HepG2 (cell line): ENCODE data around the gene SURF2. TPM values are rescaled to one million over a fixed set of nuclear protein-coding genes. Genes with fewer than 3 reads are reported as not detected.

Source experiments
- ATAC-seq: fragments of 200-7000 bp; cut with Tn5 transposase; 3 replicates; pipeline ENCODE4 v1.9.1; 2020; ENCODE audit warnings: mild to moderate bottlenecking, moderate library complexity
- BruUV-seq: library from RNA; stranded (reverse); fragments of 400-500 nt; replicated peaks from 2 replicates; lab custom pipeline; 2021; lab: Mats Ljungman, UMichigan
- CTCF ChIA-PET: fragments of 300-600 bp; formaldehyde crosslinking; extraction: SDS; loops from one replicate; lab custom pipeline; 2021; ENCODE audit warnings: low total read pairs, inconsistent platforms, low intra/inter-chr PET ratio; lab: Yijun Ruan, JAX
- POLR2A ChIA-PET: fragments of 350-600 bp; sonication (Branson Sonifier 250); formaldehyde crosslinking; loops from one replicate; lab custom pipeline; 2020; ENCODE audit warnings: antibody characterized with exemption, inconsistent platforms; lab: Yijun Ruan, JAX
- DNase-seq: peaks from one replicate; pipeline ENCODE4 v3.0.0-alpha.2; 2015; ENCODE audit warnings: low spot score
- FAIRE-seq: peaks from 3 replicates; lab custom pipeline; 2011; peaks lifted over from hg19 to GRCh38; lab: Jason Lieb, UNC
- H2AFZ ChIP-seq: one replicate; pipeline ENCODE4 v1.6.1; 2011; ENCODE audit warnings: low read length, inconsistent platforms
- H3K27ac ChIP-seq: fragments of 300-600 bp; 3 replicates; pipeline ENCODE4 v1.8.0; 2011; ENCODE audit warnings: mixed run types, mild to moderate bottlenecking, mixed read lengths, low read length, inconsistent platforms; ENCODE audit not compliant: insufficient read depth; ENCODE audit errors: extremely low read length
- H3K27me3 ChIP-seq, 2 experiments: fragments of 200-600 bp in 1 of 2; 2 replicates in 1 of 2; 3 replicates in 1 of 2; pipeline versions ENCODE4 v1.6.0 to v1.8.0; 2011; ENCODE audit warnings: low read length in 2 of 2, mild to moderate bottlenecking in 2 of 2, moderate library complexity in 2 of 2, inconsistent platforms in 1 of 2; ENCODE audit not compliant: insufficient read depth in 2 of 2, control insufficient read depth in 1 of 2
- H3K36me3 ChIP-seq, 2 experiments: fragments of 200-600 bp in 1 of 2; replicated peaks in 1 of 2; 2 replicates in 1 of 2; 3 replicates in 1 of 2; pipeline versions ENCODE4 v1.5.1 to v1.8.0; 2011; ENCODE audit warnings: low read length in 2 of 2, inconsistent platforms in 1 of 2; ENCODE audit not compliant: insufficient read depth in 2 of 2, control insufficient read depth in 1 of 2
- H3K4me1 ChIP-seq: 2 replicates; pipeline ENCODE4 v1.5.1; 2012; ENCODE audit warnings: low read length, inconsistent platforms; ENCODE audit not compliant: insufficient read depth
- H3K4me2 ChIP-seq: 2 replicates; pipeline ENCODE4 v1.6.0; 2011; ENCODE audit warnings: low read depth, low read length, inconsistent platforms
- H3K4me3 ChIP-seq, 3 experiments: fragments of 200-600 bp in 1 of 3; sonication (generic), shearing (Covaris generic) in 1 of 3; replicated peaks in 1 of 3; 2 replicates each; pipeline ENCODE4 v1.5.1; 2011 to 2016; ENCODE audit warnings: low read length in 3 of 3, inconsistent platforms in 2 of 3, low read depth in 2 of 3, mild to moderate bottlenecking in 2 of 3, control low read depth in 1 of 3, mixed read lengths in 1 of 3; ENCODE audit not compliant: insufficient read depth in 1 of 3
- H3K79me2 ChIP-seq: one replicate; pipeline ENCODE4 v1.6.1; 2011; ENCODE audit warnings: low read length, inconsistent platforms; ENCODE audit not compliant: insufficient read depth
- H3K9ac ChIP-seq: 2 replicates; pipeline ENCODE4 v1.6.0; 2011; ENCODE audit warnings: mild to moderate bottlenecking, low read depth, low read length, inconsistent platforms; ENCODE audit not compliant: insufficient read depth
- H3K9me3 ChIP-seq: 2 replicates; pipeline ENCODE4 v1.5.1; 2012; ENCODE audit warnings: mild to moderate bottlenecking, low read length
- H4K20me1 ChIP-seq: 2 replicates; pipeline ENCODE4 v1.6.0; 2011; ENCODE audit warnings: inconsistent platforms, mild to moderate bottlenecking, low read length, moderate library complexity; ENCODE audit not compliant: insufficient read depth
- BRCA1 ChIP-seq: sonication (generic); formaldehyde crosslinking; IDR thresholded peaks from 2 replicates; pipeline ENCODE4 v1.4.0; 2020; ENCODE audit warnings: missing genetic modification reagents
- CHD2 ChIP-seq: IDR thresholded peaks from 2 replicates; pipeline ENCODE4 v1.6.1; 2011; ENCODE audit warnings: low read depth, low read length, improper control_type of control experiment
- DNMT3B ChIP-seq: conservative IDR thresholded peaks from 2 replicates; pipeline ENCODE4 v1.6.1; 2016; ENCODE audit warnings: missing biosample characterization, control low read depth
- FOXP1 ChIP-seq, 2 experiments: fragments of 450-650 bp in 1 of 2; IDR thresholded peaks; 2 replicates each; pipeline ENCODE4 v1.6.1; 2017 to 2018; ENCODE audit warnings: antibody characterized with exemption in 1 of 2
- HNRNPK ChIP-seq: fragments of 200-400 bp; formaldehyde crosslinking; IDR thresholded peaks from 2 replicates; pipeline ENCODE4 v1.6.1; 2018; ENCODE audit warnings: low read length, low read depth, moderate library complexity, mild to moderate bottlenecking; ENCODE audit not compliant: poor library complexity, severe bottlenecking
- HOXA5 ChIP-seq: sonication (generic); formaldehyde crosslinking; IDR thresholded peaks from 2 replicates; pipeline ENCODE4 v1.4.0; 2020; ENCODE audit warnings: missing genetic modification reagents
- KMT2A ChIP-seq: sonication (generic); formaldehyde crosslinking; IDR thresholded peaks from 2 replicates; pipeline ENCODE4 v1.4.0; 2020; ENCODE audit warnings: missing genetic modification reagents
- MAX ChIP-seq: IDR thresholded peaks from 2 replicates; pipeline ENCODE4 v1.6.1; 2012; ENCODE audit warnings: inconsistent platforms
- MEIS2 ChIP-seq: sonication (generic); formaldehyde crosslinking; IDR thresholded peaks from 2 replicates; pipeline ENCODE4 v1.9.0; 2021; ENCODE audit warnings: mild to moderate bottlenecking, missing genetic modification reagents
- RXRB ChIP-seq: IDR thresholded peaks from 2 replicates; pipeline ENCODE4 v1.6.1; 2016; ENCODE audit warnings: borderline replicate concordance, missing genetic modification reagents, missing compliant biosample characterization
- TAF15 ChIP-seq: fragments of 200-400 bp; formaldehyde crosslinking; IDR thresholded peaks from one replicate; pipeline ENCODE4 v1.6.1; 2018; ENCODE audit warnings: mild to moderate bottlenecking, low read depth, low read length; ENCODE audit not compliant: poor library complexity, severe bottlenecking
- TP53 ChIP-seq: sonication (generic); formaldehyde crosslinking; conservative IDR thresholded peaks from 2 replicates; pipeline ENCODE4 v1.4.0; 2020; ENCODE audit warnings: missing genetic modification reagents
- ZBTB39 ChIP-seq: sonication (generic); formaldehyde crosslinking; IDR thresholded peaks from 2 replicates; pipeline ENCODE4 v1.5.0; 2020; ENCODE audit warnings: missing genetic modification reagents
- ZBTB46 ChIP-seq: sonication (generic); formaldehyde crosslinking; IDR thresholded peaks from 2 replicates; pipeline ENCODE4 v1.4.0; 2020; ENCODE audit warnings: mild to moderate bottlenecking, missing genetic modification reagents, borderline replicate concordance
- ZNF101 ChIP-seq: sonication (generic); formaldehyde crosslinking; IDR thresholded peaks from 2 replicates; pipeline ENCODE4 v1.4.0; 2020; ENCODE audit warnings: mild to moderate bottlenecking, low read depth, missing genetic modification reagents, borderline replicate concordance
- ZNF121 ChIP-seq: sonication (generic); formaldehyde crosslinking; IDR thresholded peaks from 2 replicates; pipeline ENCODE4 v1.5.0; 2020; ENCODE audit warnings: mild to moderate bottlenecking, missing genetic modification reagents
- ZNF333 ChIP-seq: sonication (generic); formaldehyde crosslinking; IDR thresholded peaks from 2 replicates; pipeline ENCODE4 v1.4.0; 2020; ENCODE audit warnings: mild to moderate bottlenecking, missing genetic modification reagents, borderline replicate concordance
- ZNF670 ChIP-seq: sonication (generic); formaldehyde crosslinking; IDR thresholded peaks from 2 replicates; pipeline ENCODE4 v1.8.0; 2022; ENCODE audit warnings: mild to moderate bottlenecking, missing genetic modification reagents, borderline replicate concordance
- WGBS: methylation state at CpG from one replicate; pipeline ENCODE4 v1.1.6; 2017; ENCODE audit warnings: low lambda C conversion rate; 5-methylcytosine and 5-hydroxymethylcytosine counted together
- in situ Hi-C: cut with HindIII; loops from 2 replicates; pipeline ENCODE4 v1.10.0; 2017; ENCODE audit warnings: low pct_unique_long_range_greater_than_20kb; ENCODE audit not compliant: extremely low pct_ligation_motif_present
- intact Hi-C: fragments of 100-400 bp; cut with micrococcal nuclease; formaldehyde crosslinking; loops from one replicate; pipeline ENCODE4 v1.10.0; 2022; ENCODE audit not compliant: unreplicated experiment
- polyA plus RNA-seq, 8 experiments: library from polyadenylated mRNA; depleted of rRNA in 3 of 8; stranded (reverse) in 7 of 8; unstranded in 1 of 8; fragments of >200 nt; fragmentation: Illumina TruSeq in 4 of 8; extraction: Trizol in 4 of 8; gene quantifications; 2 replicates each; pipeline versions ENCODE4 v1.2.1 to v1.2.3, GENCODE V29; 2011 to 2016; ENCODE audit warnings: low read depth in 4 of 8, missing spikeins in 1 of 8, mixed read lengths in 1 of 8; ENCODE audit not compliant: insufficient read depth in 1 of 8
- total RNA-seq, 5 experiments: library from RNA; depleted of rRNA; stranded (reverse); fragments of >200 nt; fragmentation: Illumina TruSeq; extraction: Trizol; gene quantifications; 2 replicates each; pipeline ENCODE4 v1.2.3, GENCODE V29; 2016; ENCODE audit warnings: low read depth in 1 of 5
- TF ChIP-seq, protein P1 (sequence below): sonication (generic); formaldehyde crosslinking; IDR thresholded peaks from 2 replicates; pipeline ENCODE4 v1.5.0; 2020; ENCODE audit warnings: mild to moderate bottlenecking, missing genetic modification reagents, moderate library complexity

The SURF2 gene
- total and polyA plus RNA-seq, 2 of the 13 experiments (the other 11 are each of a cell fraction or from before 2014, with no cell fraction given) = 6.3 to 13.6 TPM

GRCh38 chr9:133355881-133356357 is 431 bp upstream of the SURF2 start:
- no peak for FAIRE-seq
- peak overlapping the region; percentile 61 for H3K27ac ChIP-seq
- CTCF ChIA-PET = interaction anchor here (0.7 kb wide), 2 partner anchors 47 to 48 kb away, joined by 3 read pairs; no protein-coding TSS in a partner anchor
- H3K79me2 ChIP-seq = peaks cover 15% of the 10 kb centered on the region
- peak overlapping the region; percentile 89 for H3K9ac ChIP-seq
- peak overlapping the region; percentile 86 for H3K4me2 ChIP-seq
- H4K20me1 ChIP-seq = peaks cover 20% of the 10 kb centered on the region
- in situ Hi-C loops = loop anchor here (5.0 kb wide), 2 partner anchors 51 to 131 kb away; no protein-coding TSS in a partner anchor
- DNase-seq = no peak
- 0% methylated on average over 12 of the region's 31 CpGs for WGBS
- peaks cover 9 to 46% of the 10 kb centered on the region in 2 experiments for H3K36me3 ChIP-seq
- no peak overlapping the region for H2AFZ ChIP-seq
- H3K4me3 ChIP-seq = peak overlapping the region; percentile 80 to 91 (median 90)
- BruUV-seq = TSS peak; percentile 61
- peak; percentile 6 for ATAC-seq
- POLR2A ChIA-PET = interaction anchor here (0.6 to 1.9 kb wide), 10 partner anchors 8 to 359 kb away, joined by 3 to 22 read pairs (median 4); partner anchors contain the start of genes CACFD1, MED22, RPL7A and SLC2A6
- intact Hi-C loops = loop anchor here (5.0 kb wide), 2 partner anchors 41 to 131 kb away; no protein-coding TSS in a partner anchor
- H3K4me1 ChIP-seq = peaks cover 47% of the 10 kb centered on the region
- H3K9me3 ChIP-seq = no peaks in the 10 kb centered on the region
- no peaks in the 10 kb centered on the region; a peak in 1 of 5 replicates for H3K27me3 ChIP-seq
- TF ChIP-seq, protein P1, sequence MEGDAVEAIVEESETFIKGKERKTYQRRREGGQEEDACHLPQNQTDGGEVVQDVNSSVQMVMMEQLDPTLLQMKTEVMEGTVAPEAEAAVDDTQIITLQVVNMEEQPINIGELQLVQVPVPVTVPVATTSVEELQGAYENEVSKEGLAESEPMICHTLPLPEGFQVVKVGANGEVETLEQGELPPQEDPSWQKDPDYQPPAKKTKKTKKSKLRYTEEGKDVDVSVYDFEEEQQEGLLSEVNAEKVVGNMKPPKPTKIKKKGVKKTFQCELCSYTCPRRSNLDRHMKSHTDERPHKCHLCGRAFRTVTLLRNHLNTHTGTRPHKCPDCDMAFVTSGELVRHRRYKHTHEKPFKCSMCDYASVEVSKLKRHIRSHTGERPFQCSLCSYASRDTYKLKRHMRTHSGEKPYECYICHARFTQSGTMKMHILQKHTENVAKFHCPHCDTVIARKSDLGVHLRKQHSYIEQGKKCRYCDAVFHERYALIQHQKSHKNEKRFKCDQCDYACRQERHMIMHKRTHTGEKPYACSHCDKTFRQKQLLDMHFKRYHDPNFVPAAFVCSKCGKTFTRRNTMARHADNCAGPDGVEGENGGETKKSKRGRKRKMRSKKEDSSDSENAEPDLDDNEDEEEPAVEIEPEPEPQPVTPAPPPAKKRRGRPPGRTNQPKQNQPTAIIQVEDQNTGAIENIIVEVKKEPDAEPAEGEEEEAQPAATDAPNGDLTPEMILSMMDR (CRISPR knock-in tag) = peak; percentile 14; the same call in 1 of the 2 replicates
- TF ChIP-seq FOXP1 (IDR thresholded peaks at IDR 0.05) (no peak), FOXP1 (CRISPR knock-in tag; IDR thresholded peaks at IDR 0.05) (no peak), KMT2A (0 out of 2 replicates have a peak, but pooled peaks have one; percentile 4), ZNF333 (CRISPR knock-in tag) (0 out of 2 replicates have a peak, but pooled peaks have one; percentile 38), DNMT3B (CRISPR knock-in tag) (no peak), ZNF101 (no peak), TAF15 (no peak), HNRNPK (no peak), HOXA5 (CRISPR knock-in tag) (no peak), MAX (no peak), ZBTB39 (CRISPR knock-in tag) (0 out of 2 replicates have a peak, but pooled peaks have one; percentile 23), RXRB (no peak), ZNF121 (no peak), BRCA1 (CRISPR knock-in tag) (no peak), CHD2 (no peak), ZNF670 (CRISPR knock-in tag) (no peak), MEIS2 (no peak), TP53 (CRISPR knock-in tag) (no peak), ZBTB46 (CRISPR knock-in tag) (no peak)
